ENCODE data around the gene LSAMP.

LSAMP gene

DNA sequence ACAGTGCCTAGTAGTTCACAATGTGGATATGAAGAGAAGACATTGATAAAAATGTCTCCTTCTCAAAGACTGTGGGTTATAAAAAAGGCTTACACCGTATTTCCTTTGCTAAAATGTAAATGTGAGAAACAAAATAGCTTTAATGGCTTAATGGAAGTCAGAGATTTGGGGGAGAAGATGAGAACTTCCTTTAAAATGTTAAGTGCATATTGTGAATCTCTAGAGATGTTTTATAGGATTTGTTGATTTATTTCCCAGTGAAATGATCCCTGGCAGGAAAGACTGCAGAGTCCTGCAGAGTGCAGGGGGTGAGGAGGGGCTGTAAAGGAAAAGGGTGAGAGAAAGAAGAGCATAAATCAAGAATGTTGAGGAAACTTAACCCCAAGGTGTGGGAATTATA lies 516.9 kb downstream of the LSAMP start:
- no peak for DNase-seq

DNA sequence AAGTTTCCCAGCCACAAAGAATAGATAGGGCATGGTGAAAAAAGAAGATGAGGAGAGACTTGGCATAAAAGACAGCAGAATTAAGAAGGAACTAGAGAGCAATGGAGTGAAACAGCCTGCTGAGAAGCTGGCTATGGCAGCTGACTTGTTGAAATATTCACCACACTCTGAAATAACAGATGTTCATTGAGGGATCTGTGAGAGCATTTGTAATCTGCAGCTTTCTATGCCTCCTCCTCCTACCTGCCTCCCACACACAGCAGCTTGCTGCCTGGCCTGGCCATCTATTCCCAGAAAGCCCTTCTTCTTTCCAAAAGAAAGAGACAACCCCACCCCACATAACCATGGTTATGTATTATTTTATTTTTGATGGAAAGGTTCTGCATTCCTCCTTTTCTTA lies 518.1 kb downstream of the LSAMP start:
- DNase-seq, result peak; percentile 85

DNA sequence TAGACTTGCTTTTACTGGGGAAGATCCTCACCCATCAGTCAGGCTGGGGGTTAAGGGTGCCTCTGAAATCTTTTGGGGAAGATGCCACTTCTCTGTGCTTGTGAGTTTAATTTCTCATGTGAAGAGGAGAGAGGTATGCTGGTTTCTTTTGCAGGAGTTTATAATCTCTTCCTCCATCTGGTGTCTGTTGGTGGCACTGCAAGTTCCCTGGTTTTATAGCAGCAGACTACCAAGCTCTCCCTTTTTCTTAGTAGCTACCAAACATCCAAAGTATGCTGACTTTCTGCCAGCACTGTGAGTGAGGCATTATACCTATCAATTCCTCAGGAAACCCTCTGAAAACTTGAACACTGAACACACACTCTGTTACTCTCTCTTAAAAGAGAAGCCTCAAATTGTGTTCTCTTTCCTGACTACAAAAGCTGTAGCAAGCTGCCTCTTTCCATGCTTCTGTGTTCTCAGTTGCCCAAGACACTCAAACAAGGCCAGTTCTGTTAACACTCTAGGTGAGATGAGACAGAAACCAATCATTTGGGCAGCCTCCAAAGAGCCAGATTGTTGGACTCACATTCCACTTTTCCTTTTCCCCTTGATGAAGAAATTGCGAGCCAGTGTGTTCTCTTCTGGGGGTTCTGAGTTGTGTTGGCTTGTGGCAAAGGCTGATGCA lies 522.5 kb downstream of the LSAMP start:
- peak; percentile 75 for DNase-seq

DNA sequence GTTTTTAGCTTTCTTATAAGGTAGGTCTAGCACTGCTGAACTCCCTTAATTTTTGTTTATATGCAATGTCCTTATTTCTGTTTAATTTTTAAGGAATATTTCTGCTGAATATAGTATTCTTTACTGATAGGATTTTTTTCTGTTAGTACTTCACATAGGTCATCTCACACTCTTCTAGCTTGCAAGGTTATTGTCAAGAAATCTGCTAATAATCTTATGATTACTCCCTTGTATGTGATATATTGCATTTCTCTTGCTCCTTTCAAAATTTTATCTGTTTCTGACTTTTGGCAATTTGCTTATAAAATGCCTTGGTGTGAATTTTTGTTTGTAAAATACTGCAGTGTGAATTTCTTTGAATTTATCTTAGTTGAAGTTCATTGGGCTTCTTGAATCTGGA lies 523.6 kb downstream of the LSAMP start:
- no peak for DNase-seq

- DNase-seq, result no peak
These were observed 526.4 kb downstream of the LSAMP start for GRCh38 chr3:115918900-115919299.

- no peak for DNase-seq
These were observed 528.4 kb downstream of the LSAMP start for GRCh38 chr3:115916866-115917265.

DNA sequence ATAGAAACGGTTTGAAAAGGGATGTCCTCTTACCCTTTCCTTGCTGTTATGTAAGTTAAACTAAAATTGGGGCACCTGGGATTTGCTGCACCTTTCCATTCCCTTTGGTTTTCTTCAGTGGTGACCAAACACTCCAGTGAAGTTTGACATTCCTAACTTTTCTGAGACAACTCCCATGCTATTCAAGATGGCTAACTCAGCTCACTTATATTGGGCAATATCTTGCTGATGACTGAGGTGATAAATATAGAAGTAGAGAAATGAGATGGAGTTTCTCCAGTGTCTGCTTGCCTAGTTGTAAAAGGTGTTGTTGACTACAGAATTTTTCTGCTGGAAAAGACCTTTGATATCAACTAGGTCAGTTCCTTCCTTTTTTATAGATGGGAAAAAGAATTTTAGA lies 530.2 kb downstream of the LSAMP start:
- no peak for DNase-seq

- DNase-seq, result no peak
These were observed 532.1 kb downstream of the LSAMP start for GRCh38 chr3:115913069-115913686.

GRCh38 chr3:115912372-115912771 lies 532.9 kb downstream of the LSAMP start:
- DNase-seq, result no peak

GRCh38 chr3:115905871-115906270 lies 539.4 kb downstream of the LSAMP start:
- no peak for DNase-seq

DNA sequence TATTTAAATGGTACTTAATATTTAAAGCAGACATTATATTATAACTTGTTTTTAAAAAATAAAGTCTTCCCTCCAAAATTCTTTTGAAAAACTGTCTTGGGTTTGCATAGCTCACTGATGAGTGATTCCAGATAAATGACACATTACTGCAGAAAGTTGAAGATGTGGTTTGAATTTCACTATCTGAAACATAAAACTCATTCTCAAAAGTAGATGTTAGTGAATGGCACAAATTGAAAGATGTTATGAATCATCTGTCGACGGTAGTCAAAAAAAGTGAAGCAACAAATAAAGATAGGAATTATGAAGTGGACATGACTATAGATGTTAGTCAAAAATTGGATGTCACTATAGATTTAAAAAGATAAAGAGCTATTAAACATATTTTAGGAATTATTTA lies 541.4 kb downstream of the LSAMP start:
- no peak for DNase-seq

- no peak for DNase-seq
These were observed 544.3 kb downstream of the LSAMP start for GRCh38 chr3:115901008-115901407.

GRCh38 chr3:115899535-115899934 lies 545.8 kb downstream of the LSAMP start:
- no peak for DNase-seq

GRCh38 chr3:115898656-115899410 lies 546.5 kb downstream of the LSAMP start:
- DNase-seq, result no peak

DNA sequence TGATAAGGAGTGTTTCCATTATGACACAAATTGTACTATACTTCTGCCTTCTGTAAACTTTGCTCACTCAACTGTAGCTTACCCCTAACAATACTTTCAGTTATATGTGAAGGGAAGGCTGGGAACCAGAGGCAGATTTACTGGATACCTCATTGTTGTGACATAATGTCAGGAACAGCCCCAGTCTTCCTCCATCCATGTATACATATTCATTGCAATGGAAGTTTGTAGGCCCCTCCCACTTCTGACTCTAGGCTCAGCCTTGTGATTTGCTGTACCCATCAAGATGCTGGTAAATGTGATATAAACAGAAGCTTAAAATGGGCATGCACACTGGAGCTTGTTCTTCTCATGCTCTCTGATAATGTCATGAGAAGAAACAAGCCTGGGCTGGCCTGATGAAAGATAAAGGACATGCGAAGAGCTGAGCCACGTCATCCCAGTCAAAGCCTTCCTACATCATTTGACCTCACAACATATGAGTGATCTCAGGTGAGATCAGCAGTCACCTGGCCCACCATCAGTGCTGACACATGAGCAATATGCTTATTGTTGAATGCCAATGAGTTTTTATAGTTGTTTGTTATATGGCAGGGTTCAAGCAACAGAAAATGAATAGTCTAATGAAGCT lies 554.2 kb downstream of the LSAMP start:
- no peak for DNase-seq

DNA sequence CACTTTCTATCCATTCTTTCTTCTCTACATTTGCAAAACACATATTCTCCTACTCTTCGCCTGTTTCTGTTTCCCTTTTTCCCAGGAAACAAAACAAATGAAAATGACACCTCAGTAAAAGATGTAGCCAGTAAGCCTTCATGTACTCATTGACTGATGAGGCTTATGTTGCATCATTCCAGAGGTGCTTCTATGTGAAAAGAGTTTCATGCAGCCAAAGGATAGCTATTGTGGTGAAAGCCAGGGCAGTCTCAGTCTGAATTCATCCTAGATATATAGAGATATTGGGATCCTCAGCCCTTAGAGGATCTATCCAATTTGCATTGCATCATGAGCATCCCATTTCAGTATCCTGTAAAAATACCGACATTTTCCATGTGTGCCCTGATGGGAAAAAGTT lies 554.7 kb downstream of the LSAMP start:
- DNase-seq, result no peak

- no peak for DNase-seq
These were observed 559.7 kb downstream of the LSAMP start for GRCh38 chr3:115885621-115886020.

DNA sequence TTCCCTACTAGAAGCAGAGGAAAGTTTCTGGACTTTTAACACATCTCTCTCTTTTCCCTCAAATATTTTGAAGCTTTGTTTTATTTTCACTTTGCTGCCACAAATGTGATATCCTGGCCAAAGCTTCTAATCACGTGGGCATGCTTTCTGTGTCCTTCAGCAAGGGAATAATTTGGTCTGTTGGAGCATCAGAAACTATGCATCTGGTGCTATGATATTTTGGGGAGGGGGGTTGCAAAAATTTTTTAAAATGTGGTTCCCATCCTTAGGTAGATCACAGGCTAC lies 567.7 kb downstream of the LSAMP start:
- no peak for DNase-seq

GRCh38 chr3:115876876-115877614 lies 568.2 kb downstream of the LSAMP start:
- peak; percentile 92 for DNase-seq

DNA sequence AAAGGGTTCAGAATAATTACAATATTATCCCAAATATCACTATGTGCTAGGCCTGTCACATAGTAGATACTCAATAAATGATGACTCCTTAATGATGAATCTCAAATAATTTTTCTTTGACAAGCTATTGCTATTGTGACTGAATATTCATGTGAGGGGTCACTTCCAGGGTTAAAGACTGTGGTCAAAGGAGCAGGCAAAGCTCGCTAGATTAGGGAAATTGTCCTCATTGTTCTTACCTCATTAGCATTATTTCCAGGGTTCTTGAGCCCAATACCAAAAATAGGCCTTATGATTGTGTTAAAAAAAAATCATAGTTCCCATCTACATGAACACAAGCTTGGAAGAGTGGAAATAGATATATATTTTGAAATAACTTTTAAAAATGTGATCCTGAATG lies 569.8 kb downstream of the LSAMP start:
- no peak for DNase-seq

GRCh38 chr3:115871735-115872134 lies 573.6 kb downstream of the LSAMP start:
- no peak for DNase-seq

DNA sequence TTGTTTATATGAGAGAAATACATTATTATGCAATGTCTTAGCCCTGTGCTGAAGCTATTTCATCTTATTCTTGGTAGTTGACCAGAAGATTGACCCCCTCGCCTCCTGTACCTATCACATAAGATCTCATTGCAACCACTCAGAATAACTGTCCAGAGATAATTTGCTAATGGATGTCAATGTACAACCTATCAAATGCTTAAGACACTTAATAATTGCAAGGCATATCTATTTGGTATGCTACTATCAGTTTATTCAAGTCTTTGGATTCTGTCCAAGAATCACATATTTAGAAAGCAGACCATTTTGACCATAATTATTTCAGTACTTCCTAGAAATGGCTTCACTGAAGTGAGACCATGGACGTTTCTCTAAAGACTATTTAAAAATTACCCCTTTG lies 580.4 kb downstream of the LSAMP start:
- no peak for DNase-seq

- DNase-seq, result no peak
These were observed 582.4 kb downstream of the LSAMP start for GRCh38 chr3:115862849-115863248.
